HepG2 (cell line): Measurements from ENCODE around the gene ZRANB2. TPM values are rescaled to one million over a fixed set of nuclear protein-coding genes. Genes with fewer than 3 reads are reported as not detected.

Experiments
- ATAC-seq: fragments of 200-7000 bp; cut with Tn5 transposase; 3 replicates; pipeline ENCODE4 v1.9.1; 2020; ENCODE audit warnings: mild to moderate bottlenecking, moderate library complexity
- BruUV-seq: library from RNA; stranded (reverse); fragments of 400-500 nt; replicated peaks from 2 replicates; lab custom pipeline; 2021; lab: Mats Ljungman, UMichigan
- CTCF ChIA-PET: fragments of 300-600 bp; formaldehyde crosslinking; extraction: SDS; loops from one replicate; lab custom pipeline; 2021; ENCODE audit warnings: low total read pairs, inconsistent platforms, low intra/inter-chr PET ratio; lab: Yijun Ruan, JAX
- POLR2A ChIA-PET: fragments of 350-600 bp; sonication (Branson Sonifier 250); formaldehyde crosslinking; loops from one replicate; lab custom pipeline; 2020; ENCODE audit warnings: antibody characterized with exemption, inconsistent platforms; lab: Yijun Ruan, JAX
- DNase-seq: peaks from one replicate; pipeline ENCODE4 v3.0.0-alpha.2; 2015; ENCODE audit warnings: low spot score
- FAIRE-seq: peaks from 3 replicates; lab custom pipeline; 2011; peaks lifted over from hg19 to GRCh38; lab: Jason Lieb, UNC
- H2AFZ ChIP-seq: one replicate; pipeline ENCODE4 v1.6.1; 2011; ENCODE audit warnings: low read length, inconsistent platforms
- H3K27ac ChIP-seq: fragments of 300-600 bp; 3 replicates; pipeline ENCODE4 v1.8.0; 2011; ENCODE audit warnings: mixed run types, mild to moderate bottlenecking, mixed read lengths, low read length, inconsistent platforms; ENCODE audit not compliant: insufficient read depth; ENCODE audit errors: extremely low read length
- H3K27me3 ChIP-seq, 2 experiments: fragments of 200-600 bp in 1 of 2; 2 replicates in 1 of 2; 3 replicates in 1 of 2; pipeline versions ENCODE4 v1.6.0 to v1.8.0; 2011; ENCODE audit warnings: low read length in 2 of 2, mild to moderate bottlenecking in 2 of 2, moderate library complexity in 2 of 2, inconsistent platforms in 1 of 2; ENCODE audit not compliant: insufficient read depth in 2 of 2, control insufficient read depth in 1 of 2
- H3K36me3 ChIP-seq, 2 experiments: fragments of 200-600 bp in 1 of 2; replicated peaks in 1 of 2; 2 replicates in 1 of 2; 3 replicates in 1 of 2; pipeline versions ENCODE4 v1.5.1 to v1.8.0; 2011; ENCODE audit warnings: low read length in 2 of 2, inconsistent platforms in 1 of 2; ENCODE audit not compliant: insufficient read depth in 2 of 2, control insufficient read depth in 1 of 2
- H3K4me1 ChIP-seq: 2 replicates; pipeline ENCODE4 v1.5.1; 2012; ENCODE audit warnings: low read length, inconsistent platforms; ENCODE audit not compliant: insufficient read depth
- H3K4me2 ChIP-seq: 2 replicates; pipeline ENCODE4 v1.6.0; 2011; ENCODE audit warnings: low read depth, low read length, inconsistent platforms
- H3K4me3 ChIP-seq, 3 experiments: fragments of 200-600 bp in 1 of 3; sonication (generic), shearing (Covaris generic) in 1 of 3; replicated peaks in 1 of 3; 2 replicates each; pipeline ENCODE4 v1.5.1; 2011 to 2016; ENCODE audit warnings: low read length in 3 of 3, inconsistent platforms in 2 of 3, low read depth in 2 of 3, mild to moderate bottlenecking in 2 of 3, control low read depth in 1 of 3, mixed read lengths in 1 of 3; ENCODE audit not compliant: insufficient read depth in 1 of 3
- H3K79me2 ChIP-seq: one replicate; pipeline ENCODE4 v1.6.1; 2011; ENCODE audit warnings: low read length, inconsistent platforms; ENCODE audit not compliant: insufficient read depth
- H3K9ac ChIP-seq: 2 replicates; pipeline ENCODE4 v1.6.0; 2011; ENCODE audit warnings: mild to moderate bottlenecking, low read depth, low read length, inconsistent platforms; ENCODE audit not compliant: insufficient read depth
- H3K9me3 ChIP-seq: 2 replicates; pipeline ENCODE4 v1.5.1; 2012; ENCODE audit warnings: mild to moderate bottlenecking, low read length
- H4K20me1 ChIP-seq: 2 replicates; pipeline ENCODE4 v1.6.0; 2011; ENCODE audit warnings: inconsistent platforms, mild to moderate bottlenecking, low read length, moderate library complexity; ENCODE audit not compliant: insufficient read depth
- AGO2 ChIP-seq: fragments of 200-400 bp; formaldehyde crosslinking; optimal IDR thresholded peaks from 2 replicates; pipeline ENCODE3; 2017; ENCODE audit warnings: mild to moderate bottlenecking, low read depth, low read length, moderate library complexity
- ATF7-NPFF ChIP-seq: sonication (generic); formaldehyde crosslinking; IDR thresholded peaks from 2 replicates; pipeline ENCODE4 v1.8.1; 2023; ENCODE audit warnings: mild to moderate bottlenecking, low read depth, missing genetic modification reagents, moderate library complexity
- PAF1 ChIP-seq: IDR thresholded peaks from 2 replicates; pipeline ENCODE4 v1.6.1; 2016; ENCODE audit warnings: missing genetic modification reagents, missing compliant biosample characterization
- POLR2G ChIP-seq: fragments of 200-400 bp; formaldehyde crosslinking; IDR thresholded peaks from 2 replicates; pipeline ENCODE4 v1.6.1; 2018; ENCODE audit warnings: mild to moderate bottlenecking, low read depth, low read length, moderate library complexity
- THRA ChIP-seq: sonication (generic); formaldehyde crosslinking; IDR thresholded peaks from 2 replicates; pipeline ENCODE4 v1.4.0; 2020; ENCODE audit warnings: missing genetic modification reagents, borderline replicate concordance
- ZNF143 ChIP-seq: sonication (generic); formaldehyde crosslinking; IDR thresholded peaks from 2 replicates; pipeline ENCODE4 v1.4.0; 2020; ENCODE audit warnings: missing genetic modification reagents
- ZNF276 ChIP-seq: sonication (generic); formaldehyde crosslinking; IDR thresholded peaks from 2 replicates; pipeline ENCODE4 v1.4.0; 2020; ENCODE audit warnings: mild to moderate bottlenecking, low read depth, missing genetic modification reagents
- ZNF687 ChIP-seq: sonication (generic); formaldehyde crosslinking; IDR thresholded peaks from 2 replicates; pipeline ENCODE4 v1.5.1; 2020; ENCODE audit warnings: mild to moderate bottlenecking, missing genetic modification reagents, moderate library complexity
- ZSCAN21 ChIP-seq: sonication (generic); formaldehyde crosslinking; IDR thresholded peaks from 2 replicates; pipeline ENCODE4 v1.8.0; 2022; ENCODE audit warnings: mild to moderate bottlenecking, missing genetic modification reagents, moderate library complexity, borderline replicate concordance
- WGBS: methylation state at CpG from one replicate; pipeline ENCODE4 v1.1.6; 2017; ENCODE audit warnings: low lambda C conversion rate; 5-methylcytosine and 5-hydroxymethylcytosine counted together
- in situ Hi-C: cut with HindIII; loops from 2 replicates; pipeline ENCODE4 v1.10.0; 2017; ENCODE audit warnings: low pct_unique_long_range_greater_than_20kb; ENCODE audit not compliant: extremely low pct_ligation_motif_present
- intact Hi-C: fragments of 100-400 bp; cut with micrococcal nuclease; formaldehyde crosslinking; loops from one replicate; pipeline ENCODE4 v1.10.0; 2022; ENCODE audit not compliant: unreplicated experiment
- polyA plus RNA-seq, 8 experiments: library from polyadenylated mRNA; depleted of rRNA in 3 of 8; stranded (reverse) in 7 of 8; unstranded in 1 of 8; fragments of >200 nt; fragmentation: Illumina TruSeq in 4 of 8; extraction: Trizol in 4 of 8; gene quantifications; 2 replicates each; pipeline versions ENCODE4 v1.2.1 to v1.2.3, GENCODE V29; 2011 to 2016; ENCODE audit warnings: low read depth in 4 of 8, missing spikeins in 1 of 8, mixed read lengths in 1 of 8; ENCODE audit not compliant: insufficient read depth in 1 of 8
- total RNA-seq, 5 experiments: library from RNA; depleted of rRNA; stranded (reverse); fragments of >200 nt; fragmentation: Illumina TruSeq; extraction: Trizol; gene quantifications; 2 replicates each; pipeline ENCODE4 v1.2.3, GENCODE V29; 2016; ENCODE audit warnings: low read depth in 1 of 5

Gene ZRANB2
- total and polyA plus RNA-seq, 2 of the 13 experiments (the other 11 are each of a cell fraction or from before 2014, with no cell fraction given), result 43.0 to 45.4 TPM

GRCh38 chr1:71054791-71055190 is 26.0 kb downstream of the ZRANB2 start:
- ATAC-seq (peak; percentile 25), FAIRE-seq (no peak), DNase-seq (no peak)
- no TSS peak for BruUV-seq
- in situ Hi-C loops, result no loop called here
- H3K27me3 ChIP-seq, result no peaks in the 10 kb centered on the region
- H3K4me1 ChIP-seq, result no peaks in the 10 kb centered on the region
- POLR2A ChIA-PET, result no interaction called here
- CTCF ChIA-PET, result no interaction called here
- no peaks in the 10 kb centered on the region for H3K79me2 ChIP-seq
- no peak overlapping the region for H3K9ac ChIP-seq
- H3K27ac ChIP-seq, result no peak overlapping the region
- 0 out of 5 replicates have a peak, but pooled peaks cover 0 to 9% of the 10 kb centered on the region in 2 experiments for H3K36me3 ChIP-seq
- no peak overlapping the region for H3K4me2 ChIP-seq
- no peak overlapping the region for H2AFZ ChIP-seq
- 92% methylated on average over 6 of the region's 6 CpGs for WGBS
- TF ChIP-seq ZNF143 (CRISPR knock-in tag) (no peak), POLR2G (peak; percentile 2; the same call in 1 of the 2 replicates)
- H3K9me3 ChIP-seq, result no peaks in the 10 kb centered on the region
- no peaks in the 10 kb centered on the region for H4K20me1 ChIP-seq
- H3K4me3 ChIP-seq, result no peak overlapping the region
- intact Hi-C loops, result no loop called here

- Histone ChIP-seq H3K27me3 (no peaks in the 10 kb centered on the region), H3K4me3 (no peak overlapping the region), H3K9ac (no peak overlapping the region), H3K4me1 (no peaks in the 10 kb centered on the region), H4K20me1 (no peaks in the 10 kb centered on the region), H2AFZ (no peak overlapping the region), H3K79me2 (no peaks in the 10 kb centered on the region), H3K36me3 (0 out of 5 replicates have a peak, but pooled peaks cover 0 to 9% of the 10 kb centered on the region in 2 experiments), H3K9me3 (no peaks in the 10 kb centered on the region), H3K27ac (no peak overlapping the region), H3K4me2 (no peak overlapping the region)
- 80% methylated on average over 5 of the region's 15 CpGs for WGBS
- POLR2A ChIA-PET, result no interaction called here
- ATAC-seq (peak; percentile 45), DNase-seq (no peak), FAIRE-seq (no peak)
- intact Hi-C loops (no loop called here), in situ Hi-C loops (no loop called here)
- CTCF ChIA-PET, result no interaction called here
- BruUV-seq, result no TSS peak
- TF ChIP-seq ZSCAN21 (CRISPR knock-in tag) (peak; percentile 29; the same call in 1 of the 2 replicates), ZNF687 (CRISPR knock-in tag) (peak; percentile 20), ATF7-NPFF (CRISPR knock-in tag) (0 out of 2 replicates have a peak, but pooled peaks have one; percentile 10), ZNF276 (no peak), THRA (CRISPR knock-in tag) (no peak), PAF1 (peak; percentile 68; the same call in 1 of the 2 replicates), AGO2 (peak; percentile 99)
These were observed 26.5 kb downstream of the ZRANB2 start for GRCh38 chr1:71054281-71054731.
